Uterus (tissue), 2 donors: Measurements from ENCODE around the gene KRT78.

Source experiments
- POLR2A ChIP-seq, 2 donors: fragments of 450-650 bp; IDR thresholded peaks; one replicate each; pipeline ENCODE4 v1.6.1; 2016; ENCODE audit warnings: antibody characterized with exemption in 2 of 2, mild to moderate bottlenecking in 1 of 2, moderate library complexity in 1 of 2
- TF ChIP-seq, protein P1 (sequence below), 4 experiments: fragments of 200-600 bp in 2 of 4; fragments of 450-650 bp in 2 of 4; sonication (generic) in 2 of 4; IDR thresholded peaks; one replicate each; pipeline ENCODE4 v1.5.1; 2016 to 2019; ENCODE audit warnings: antibody characterized with exemption in 4 of 4, mild to moderate bottlenecking in 2 of 4, moderate library complexity in 1 of 4

DNA sequence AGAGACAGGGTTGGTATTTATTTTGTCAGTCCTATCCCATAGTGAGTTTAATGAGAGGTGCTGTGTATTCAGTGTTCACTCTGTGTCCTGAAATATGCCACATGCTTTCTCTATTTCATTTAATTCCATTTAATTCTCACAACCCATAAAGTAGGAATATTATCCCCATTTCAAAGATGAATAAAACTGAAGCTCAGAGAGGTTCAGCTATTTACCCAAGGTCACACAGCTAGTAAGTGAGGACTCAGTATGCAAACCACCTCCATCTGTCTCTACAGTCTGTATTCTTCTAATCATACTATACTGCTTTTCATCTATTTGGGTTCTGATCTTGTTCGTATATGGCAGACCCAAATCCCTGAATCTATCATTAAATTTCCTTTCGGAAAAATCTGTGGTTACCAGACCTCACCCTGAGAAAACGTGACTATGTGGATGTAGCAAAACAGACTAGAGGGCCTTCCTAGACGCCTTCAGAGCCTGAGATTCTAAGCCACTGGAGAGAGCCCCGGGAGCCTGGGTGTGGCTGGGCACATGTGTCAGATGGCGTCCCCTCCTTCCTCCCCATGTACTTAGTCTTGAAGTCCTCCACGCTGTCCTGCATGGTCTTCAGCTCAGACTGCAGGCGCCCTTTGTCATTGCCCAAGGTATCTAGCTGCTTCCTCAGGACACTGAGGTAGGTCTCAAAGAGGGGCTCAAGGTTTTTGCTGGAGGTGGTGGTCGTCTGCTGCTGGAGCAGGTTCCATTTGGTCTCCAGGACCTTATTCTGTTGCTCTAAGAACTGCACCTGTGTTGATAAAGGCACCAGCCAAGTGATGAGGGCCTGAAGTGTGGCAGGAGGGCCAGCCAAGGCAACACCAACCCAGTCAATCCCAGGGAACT, 37.4 kb downstream of the KRT78 start:
- TF ChIP-seq, protein P1, sequence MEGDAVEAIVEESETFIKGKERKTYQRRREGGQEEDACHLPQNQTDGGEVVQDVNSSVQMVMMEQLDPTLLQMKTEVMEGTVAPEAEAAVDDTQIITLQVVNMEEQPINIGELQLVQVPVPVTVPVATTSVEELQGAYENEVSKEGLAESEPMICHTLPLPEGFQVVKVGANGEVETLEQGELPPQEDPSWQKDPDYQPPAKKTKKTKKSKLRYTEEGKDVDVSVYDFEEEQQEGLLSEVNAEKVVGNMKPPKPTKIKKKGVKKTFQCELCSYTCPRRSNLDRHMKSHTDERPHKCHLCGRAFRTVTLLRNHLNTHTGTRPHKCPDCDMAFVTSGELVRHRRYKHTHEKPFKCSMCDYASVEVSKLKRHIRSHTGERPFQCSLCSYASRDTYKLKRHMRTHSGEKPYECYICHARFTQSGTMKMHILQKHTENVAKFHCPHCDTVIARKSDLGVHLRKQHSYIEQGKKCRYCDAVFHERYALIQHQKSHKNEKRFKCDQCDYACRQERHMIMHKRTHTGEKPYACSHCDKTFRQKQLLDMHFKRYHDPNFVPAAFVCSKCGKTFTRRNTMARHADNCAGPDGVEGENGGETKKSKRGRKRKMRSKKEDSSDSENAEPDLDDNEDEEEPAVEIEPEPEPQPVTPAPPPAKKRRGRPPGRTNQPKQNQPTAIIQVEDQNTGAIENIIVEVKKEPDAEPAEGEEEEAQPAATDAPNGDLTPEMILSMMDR (IDR thresholded peaks at IDR 0.05) = no peak
- no peak for TF ChIP-seq POLR2A (IDR thresholded peaks at IDR 0.05)
